Body of pancreas (tissue), 4 donors: Measurements from ENCODE around the gene SIK3. TPM values are rescaled to one million over a fixed set of nuclear protein-coding genes. Genes with fewer than 3 reads are reported as not detected.
A peak's percentile ranks its signal among the peaks of the same experiment; 100 is the strongest.

Experiments used
- ATAC-seq: fragments of 150-250 bp; one replicate; pipeline ENCODE4 v1.9.1; 2016
- DNase-seq, 4 donors: peaks; one replicate each; pipeline ENCODE4 v3.0.0-alpha.2; 2019
- H3K27ac ChIP-seq, 4 donors: fragments of 200-600 bp; sonication (generic); 1 replicate in 3 of 4; 2 replicates in 1 of 4; pipeline versions ENCODE4 v1.5.1 to v1.6.1; 2016 to 2019; ENCODE audit warnings: mild to moderate bottlenecking in 1 of 4, mixed read lengths in 1 of 4, moderate library complexity in 1 of 4
- H3K27me3 ChIP-seq, 2 donors: fragments of 200-600 bp; sonication (generic); one replicate each; pipeline ENCODE4 v1.6.0; 2016; ENCODE audit warnings: mild to moderate bottlenecking in 1 of 2
- H3K36me3 ChIP-seq, 2 donors: fragments of 200-600 bp; sonication (generic); replicated peaks in 1 of 2; 2 replicates each; pipeline ENCODE4 v1.5.1; 2016; ENCODE audit warnings: low read depth in 2 of 2; ENCODE audit not compliant: insufficient read depth in 1 of 2
- H3K4me1 ChIP-seq: fragments of 200-600 bp; sonication (generic); one replicate; pipeline ENCODE4 v1.6.0; 2016
- H3K4me3 ChIP-seq, 2 donors: fragments of 200-600 bp; sonication (generic); 1 replicate in 1 of 2; 2 replicates in 1 of 2; pipeline ENCODE4 v1.5.1; 2016 to 2019
- H3K9me3 ChIP-seq, 3 donors: fragments of 200-600 bp; sonication (generic); 1 replicate in 2 of 3; 2 replicates in 1 of 3; pipeline ENCODE4 v1.5.1; 2016
- CTCF ChIP-seq, 7 experiments: fragments of 450-650 bp in 4 of 7; fragments of 200-600 bp in 3 of 7; sonication (generic) in 3 of 7; IDR thresholded peaks; one replicate each; pipeline ENCODE4 v1.5.1; 2016 to 2019; ENCODE audit warnings: antibody characterized with exemption in 7 of 7
- POLR2A ChIP-seq, 3 donors: fragments of 450-650 bp; IDR thresholded peaks; one replicate each; pipeline ENCODE4 v1.6.1; 2016; ENCODE audit warnings: antibody characterized with exemption in 3 of 3, mild to moderate bottlenecking in 2 of 3
- WGBS, 2 donors: methylation state at CpG; one replicate each; pipeline ENCODE4 v1.1.5; 2017; 5-methylcytosine and 5-hydroxymethylcytosine counted together
- intact Hi-C: fragments of 100-400 bp; cut with DNase I; formaldehyde crosslinking; loops from one replicate; pipeline ENCODE4 v1.15.1; 2023
- total RNA-seq, 2 donors: library from RNA; depleted of rRNA; stranded (reverse); fragments of >200 nt; gene quantifications; one replicate each; pipeline ENCODE4 v1.1.0, GENCODE V29; 2016

Gene SIK3
- total RNA-seq, 2 donors from 2014 or later: 24.1 to 46.1 TPM

- DNase-seq: no peak
- Histone ChIP-seq H3K27ac (no peak overlapping the region), H3K9me3 (no peaks in the 10 kb centered on the region), H3K4me3 (no peak overlapping the region), H3K27me3 (no peaks in the 10 kb centered on the region), H3K36me3 (no peaks in the 10 kb centered on the region), H3K4me1 (no peaks in the 10 kb centered on the region)
- no peak for TF ChIP-seq POLR2A (IDR thresholded peaks at IDR 0.05)
- TF ChIP-seq CTCF (IDR thresholded peaks at IDR 0.05): no peak
- ATAC-seq: no peak
- 39 to 61% methylated on average over 5 of the region's 5 CpGs for WGBS, 2 donors
- intact Hi-C loops: loop anchor here (5.0 to 10.0 kb wide), 2 partner anchors 231 to 313 kb away; partner anchors contain the start of gene APOA5
These were observed 9.7 kb upstream of the SIK3 start for GRCh38 chr11:117107701-117108590.

- Histone ChIP-seq H3K27me3 (no peaks in the 10 kb centered on the region), H3K4me1 (peaks cover 28% of the 10 kb centered on the region), H3K4me3 (no peak overlapping the region), H3K36me3 (no peaks in the 10 kb centered on the region), H3K9me3 (no peaks in the 10 kb centered on the region), H3K27ac (no peak overlapping the region)
- 89 to 96% methylated on average over 3 of the region's 3 CpGs for WGBS, 2 donors
- DNase-seq (no peak), ATAC-seq (no peak)
- TF ChIP-seq CTCF (IDR thresholded peaks at IDR 0.05): no peak
- no peak for TF ChIP-seq POLR2A (IDR thresholded peaks at IDR 0.05)
- intact Hi-C loops: loop anchor here (10.0 kb wide), 1 partner anchor 306 kb away; the partner anchor contains the start of gene APOA5
These were observed 2.3 kb upstream of the SIK3 start for GRCh38 chr11:117100556-117100955.

- no peak for ATAC-seq
- Histone ChIP-seq H3K9me3 (no peaks in the 10 kb centered on the region), H3K36me3 (no peaks in the 10 kb centered on the region), H3K27ac (peak overlapping the region; percentile 98 to 99 (median 98)), H3K27me3 (no peaks in the 10 kb centered on the region), H3K4me3 (no peak overlapping the region), H3K4me1 (peaks cover 36% of the 10 kb centered on the region)
- WGBS, 2 donors: 76 to 84% methylated on average over 2 of the region's 2 CpGs
- intact Hi-C loops: loop anchor here (10.0 kb wide), 1 partner anchor 305 kb away; the partner anchor contains the start of gene APOA5
- TF ChIP-seq POLR2A (IDR thresholded peaks at IDR 0.05): no peak
- no peak for TF ChIP-seq CTCF (IDR thresholded peaks at IDR 0.05)
- no peak for DNase-seq
These were observed 1.5 kb upstream of the SIK3 start for GRCh38 chr11:117099696-117100095.

GRCh38 chr11:117097389-117098268 lies 599 bp downstream of the SIK3 start:
- intact Hi-C loops: no loop called here
- DNase-seq (peak; percentile 47 to 63 (median 53)), ATAC-seq (peak; percentile 56)
- H3K36me3 ChIP-seq: no peaks in the 10 kb centered on the region
- peak overlapping the region; percentile 42 to 74 for H3K4me3 ChIP-seq
- 0 to 2% methylated on average over 30 to 31 of the region's 65 CpGs for WGBS, 2 donors
- peaks cover 54% of the 10 kb centered on the region for H3K4me1 ChIP-seq
- H3K9me3 ChIP-seq: no peaks in the 10 kb centered on the region
- no peaks in the 10 kb centered on the region for H3K27me3 ChIP-seq
- H3K27ac ChIP-seq: peak overlapping the region; percentile 98 to 99 (median 98)
- TF ChIP-seq CTCF (IDR thresholded peaks at IDR 0.05) (no peak), POLR2A (IDR thresholded peaks at IDR 0.05) (peak in 2 of 3 donors; percentile 16 to 36)
